ENCODE results near the gene SMNDC1. TPM values are rescaled to one million over a fixed set of nuclear protein-coding genes. Genes with fewer than 3 reads are reported as not detected.

The SMNDC1 gene
- total RNA-seq, 1 donor from 2014 or later = 46.7 TPM

DNA sequence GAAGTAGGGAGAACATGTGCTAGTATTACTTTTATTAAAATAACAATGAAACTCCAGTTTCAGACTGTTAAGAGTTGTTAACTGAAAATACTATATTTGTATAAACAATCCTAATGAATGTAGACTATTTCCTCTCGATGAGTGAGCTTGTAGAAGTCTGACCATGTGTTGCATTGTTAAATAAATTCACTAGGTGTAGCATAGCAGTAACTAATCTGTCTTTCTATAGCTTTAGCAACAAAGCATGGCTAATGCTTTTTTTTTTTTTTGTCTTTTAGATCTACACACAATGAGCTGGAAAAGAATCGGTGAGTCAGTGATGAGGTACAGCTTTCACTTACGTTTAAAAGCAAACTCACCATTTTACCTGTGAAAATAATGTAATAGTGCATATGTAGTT, 60.2 kb downstream of the SMNDC1 start:
- no peak overlapping the region for H3K27ac ChIP-seq (ENCODE audit: low read depth, low read length)
- H3K36me3 Mint-ChIP-seq (ENCODE audit: low read depth, unreplicated experiment) = no peaks in the 10 kb centered on the region
- H3K27me3 ChIP-seq (ENCODE audit: insufficient read depth, low read length) = no peaks in the 10 kb centered on the region
- peaks cover 9% of the 10 kb centered on the region for H3K4me1 Mint-ChIP-seq (ENCODE audit: low read depth, unreplicated experiment)
- H3K27me3 Mint-ChIP-seq (ENCODE audit: low read depth, unreplicated experiment) = no peaks in the 10 kb centered on the region
- H3K36me3 ChIP-seq (ENCODE audit: insufficient read depth, low read length) = no peaks in the 10 kb centered on the region
- no peaks in the 10 kb centered on the region for H3K4me1 ChIP-seq (ENCODE audit: insufficient read depth, low read length)
- DNase-seq (ENCODE audit: low read depth) = no peak
- H4K20me1 ChIP-seq (ENCODE audit: insufficient read depth, low read length) = no peaks in the 10 kb centered on the region
- no peaks in the 10 kb centered on the region for H3K79me2 ChIP-seq (ENCODE audit: insufficient read depth, low read length)
- H3K9ac ChIP-seq (ENCODE audit: low read length) = no peak overlapping the region
- H2AFZ ChIP-seq (ENCODE audit: low read depth, low read length) = no peak overlapping the region
- no peak overlapping the region for H3K4me3 ChIP-seq (ENCODE audit: insufficient read depth, low read depth, low read length)
- H3K9me3 ChIP-seq (ENCODE audit: insufficient read depth, low read depth, low read length) = no peaks in the 10 kb centered on the region
- no peak overlapping the region for H3K4me2 ChIP-seq (ENCODE audit: low read length)
- no peak for FAIRE-seq
- H3K4me3 Mint-ChIP-seq (ENCODE audit: unreplicated experiment) = no peak overlapping the region
- H3K9me3 Mint-ChIP-seq (ENCODE audit: unreplicated experiment) = no peaks in the 10 kb centered on the region
- H3K27ac Mint-ChIP-seq (ENCODE audit: unreplicated experiment) = no peak overlapping the region
- TF ChIP-seq EZH2 (IDR thresholded peaks at IDR 0.05; ENCODE audit: insufficient read depth, low read length) = no peak
- TF ChIP-seq, protein P1, sequence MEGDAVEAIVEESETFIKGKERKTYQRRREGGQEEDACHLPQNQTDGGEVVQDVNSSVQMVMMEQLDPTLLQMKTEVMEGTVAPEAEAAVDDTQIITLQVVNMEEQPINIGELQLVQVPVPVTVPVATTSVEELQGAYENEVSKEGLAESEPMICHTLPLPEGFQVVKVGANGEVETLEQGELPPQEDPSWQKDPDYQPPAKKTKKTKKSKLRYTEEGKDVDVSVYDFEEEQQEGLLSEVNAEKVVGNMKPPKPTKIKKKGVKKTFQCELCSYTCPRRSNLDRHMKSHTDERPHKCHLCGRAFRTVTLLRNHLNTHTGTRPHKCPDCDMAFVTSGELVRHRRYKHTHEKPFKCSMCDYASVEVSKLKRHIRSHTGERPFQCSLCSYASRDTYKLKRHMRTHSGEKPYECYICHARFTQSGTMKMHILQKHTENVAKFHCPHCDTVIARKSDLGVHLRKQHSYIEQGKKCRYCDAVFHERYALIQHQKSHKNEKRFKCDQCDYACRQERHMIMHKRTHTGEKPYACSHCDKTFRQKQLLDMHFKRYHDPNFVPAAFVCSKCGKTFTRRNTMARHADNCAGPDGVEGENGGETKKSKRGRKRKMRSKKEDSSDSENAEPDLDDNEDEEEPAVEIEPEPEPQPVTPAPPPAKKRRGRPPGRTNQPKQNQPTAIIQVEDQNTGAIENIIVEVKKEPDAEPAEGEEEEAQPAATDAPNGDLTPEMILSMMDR (IDR thresholded peaks at IDR 0.05; ENCODE audit: insufficient read depth, low read depth, low read length) = no peak

- H3K9ac ChIP-seq (ENCODE audit: low read length) = no peak overlapping the region
- no peaks in the 10 kb centered on the region for H3K9me3 Mint-ChIP-seq (ENCODE audit: unreplicated experiment)
- no peaks in the 10 kb centered on the region for H3K27me3 Mint-ChIP-seq (ENCODE audit: low read depth, unreplicated experiment)
- FAIRE-seq = no peak
- H2AFZ ChIP-seq (ENCODE audit: low read depth, low read length) = no peak overlapping the region
- no peaks in the 10 kb centered on the region for H4K20me1 ChIP-seq (ENCODE audit: insufficient read depth, low read length)
- no peak overlapping the region for H3K4me3 ChIP-seq (ENCODE audit: insufficient read depth, low read depth, low read length)
- H3K4me3 Mint-ChIP-seq (ENCODE audit: unreplicated experiment) = no peak overlapping the region
- H3K27me3 ChIP-seq (ENCODE audit: insufficient read depth, low read length) = no peaks in the 10 kb centered on the region
- TF ChIP-seq EZH2 (IDR thresholded peaks at IDR 0.05; ENCODE audit: insufficient read depth, low read length) = no peak
- TF ChIP-seq, protein P1 (IDR thresholded peaks at IDR 0.05; ENCODE audit: insufficient read depth, low read depth, low read length) = no peak
- H3K36me3 ChIP-seq (ENCODE audit: insufficient read depth, low read length) = no peaks in the 10 kb centered on the region
- peaks cover 3% of the 10 kb centered on the region for H3K36me3 Mint-ChIP-seq (ENCODE audit: low read depth, unreplicated experiment)
- no peak overlapping the region for H3K4me2 ChIP-seq (ENCODE audit: low read length)
- DNase-seq (ENCODE audit: low read depth) = no peak
- no peaks in the 10 kb centered on the region for H3K79me2 ChIP-seq (ENCODE audit: insufficient read depth, low read length)
- no peaks in the 10 kb centered on the region for H3K4me1 ChIP-seq (ENCODE audit: insufficient read depth, low read length)
- no peak overlapping the region for H3K27ac ChIP-seq (ENCODE audit: low read depth, low read length)
- H3K9me3 ChIP-seq (ENCODE audit: insufficient read depth, low read depth, low read length) = no peaks in the 10 kb centered on the region
- H3K4me1 Mint-ChIP-seq (ENCODE audit: low read depth, unreplicated experiment) = peaks cover 9% of the 10 kb centered on the region
- no peak overlapping the region for H3K27ac Mint-ChIP-seq (ENCODE audit: unreplicated experiment)
Measured at GRCh38 chr10:110242511-110242910, 62.2 kb downstream of the SMNDC1 start.

DNA sequence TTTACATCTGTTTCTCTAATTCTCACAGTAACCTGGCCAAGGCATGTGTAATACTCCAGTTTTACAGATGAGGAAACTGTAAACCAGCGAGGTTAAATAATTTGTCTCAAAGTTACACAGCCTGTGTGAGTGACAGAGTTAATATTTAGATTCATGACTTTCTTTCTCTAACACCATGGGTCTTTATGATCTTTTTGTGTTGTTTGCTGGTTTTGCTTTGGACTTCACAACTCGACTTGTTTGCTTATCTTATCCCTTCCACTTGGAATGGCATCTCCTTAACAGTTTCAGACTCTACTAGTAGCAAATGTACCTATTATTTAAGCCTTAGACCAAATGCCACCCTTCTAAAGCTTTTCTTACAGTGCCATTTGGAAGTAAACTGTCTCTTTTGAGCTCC, 62.9 kb downstream of the SMNDC1 start:
- no peak overlapping the region for H3K4me2 ChIP-seq (ENCODE audit: low read length)

More for the DNA sequence above, 62.9 kb downstream of the SMNDC1 start:
- H3K79me2 ChIP-seq (ENCODE audit: insufficient read depth, low read length) = no peaks in the 10 kb centered on the region
- Mint-ChIP-seq H3K27me3 (ENCODE audit: low read depth, unreplicated experiment) (no peaks in the 10 kb centered on the region), H3K36me3 (ENCODE audit: low read depth, unreplicated experiment) (peaks cover 9% of the 10 kb centered on the region), H3K4me3 (ENCODE audit: unreplicated experiment) (no peak overlapping the region), H3K9me3 (ENCODE audit: unreplicated experiment) (peaks cover 3% of the 10 kb centered on the region), H3K4me1 (ENCODE audit: low read depth, unreplicated experiment) (peaks cover 9% of the 10 kb centered on the region), H3K27ac (ENCODE audit: unreplicated experiment) (no peak overlapping the region)
- H3K36me3 ChIP-seq (ENCODE audit: insufficient read depth, low read length) = no peaks in the 10 kb centered on the region
- no peak overlapping the region for H3K27ac ChIP-seq (ENCODE audit: low read depth, low read length)
- no peak overlapping the region for H2AFZ ChIP-seq (ENCODE audit: low read depth, low read length)
- no peaks in the 10 kb centered on the region for H3K4me1 ChIP-seq (ENCODE audit: insufficient read depth, low read length)
- TF ChIP-seq, protein P1 (IDR thresholded peaks at IDR 0.05; ENCODE audit: insufficient read depth, low read depth, low read length) = no peak
- no peak for TF ChIP-seq EZH2 (IDR thresholded peaks at IDR 0.05; ENCODE audit: insufficient read depth, low read length)
- no peaks in the 10 kb centered on the region for H3K27me3 ChIP-seq (ENCODE audit: insufficient read depth, low read length)
- H3K4me3 ChIP-seq (ENCODE audit: insufficient read depth, low read depth, low read length) = no peak overlapping the region
- no peak overlapping the region for H3K9ac ChIP-seq (ENCODE audit: low read length)
- FAIRE-seq = no peak
- H3K9me3 ChIP-seq (ENCODE audit: insufficient read depth, low read depth, low read length) = no peaks in the 10 kb centered on the region
- no peak for DNase-seq (ENCODE audit: low read depth)
- no peaks in the 10 kb centered on the region for H4K20me1 ChIP-seq (ENCODE audit: insufficient read depth, low read length)
